Measurements from ENCODE around the gene CAMTA1.

Gene CAMTA1

GRCh38 chr1:7338439-7338838, 553.2 kb downstream of the CAMTA1 start:
- TF ChIP-seq CTCF (IDR thresholded peaks at IDR 0.05; ENCODE audit: insufficient read depth, missing control alignments), result no peak
- DNase-seq (ENCODE audit: insufficient read length, low spot score), result no peak
- FAIRE-seq, result no peak

GRCh38 chr1:7339014-7339413, 553.8 kb downstream of the CAMTA1 start:
- FAIRE-seq (no peak), DNase-seq (ENCODE audit: insufficient read length, low spot score) (no peak)
- no peak for TF ChIP-seq CTCF (IDR thresholded peaks at IDR 0.05; ENCODE audit: insufficient read depth, missing control alignments)

- DNase-seq (ENCODE audit: insufficient read length, low spot score) (no peak), FAIRE-seq (no peak)
- TF ChIP-seq CTCF (IDR thresholded peaks at IDR 0.05; ENCODE audit: insufficient read depth, missing control alignments), result no peak
Observed at GRCh38 chr1:7339953-7340352, 554.7 kb downstream of the CAMTA1 start.

- TF ChIP-seq CTCF (IDR thresholded peaks at IDR 0.05; ENCODE audit: insufficient read depth, missing control alignments), result no peak
- DNase-seq (ENCODE audit: insufficient read length, low spot score), result no peak
- no peak for FAIRE-seq
Observed at GRCh38 chr1:7341145-7341905, 556.1 kb downstream of the CAMTA1 start.

- DNase-seq (ENCODE audit: insufficient read length, low spot score) (no peak), FAIRE-seq (no peak)
- TF ChIP-seq CTCF (IDR thresholded peaks at IDR 0.05; ENCODE audit: insufficient read depth, missing control alignments), result no peak
Observed at GRCh38 chr1:7343882-7344281, 558.6 kb downstream of the CAMTA1 start.

- TF ChIP-seq CTCF (IDR thresholded peaks at IDR 0.05; ENCODE audit: insufficient read depth, missing control alignments), result no peak
- FAIRE-seq, result no peak
- DNase-seq (ENCODE audit: insufficient read length, low spot score), result no peak
Observed at GRCh38 chr1:7344299-7344698, 559.0 kb downstream of the CAMTA1 start.

- no peak for TF ChIP-seq CTCF (IDR thresholded peaks at IDR 0.05; ENCODE audit: insufficient read depth, missing control alignments)
Observed at GRCh38 chr1:7345516-7345915, 560.3 kb downstream of the CAMTA1 start.

More at GRCh38 chr1:7345516-7345915, 560.3 kb downstream of the CAMTA1 start:
- FAIRE-seq, result no peak
- DNase-seq (ENCODE audit: insufficient read length, low spot score), result no peak
